ENCODE results near the gene RUNX1. TPM values are rescaled to one million over a fixed set of nuclear protein-coding genes. Genes with fewer than 3 reads are reported as not detected.
A peak's percentile ranks its signal among the peaks of the same experiment; 100 is the strongest.

Gene RUNX1
- total RNA-seq, 2 donors from 2014 or later: 23.0 to 25.8 TPM

DNA sequence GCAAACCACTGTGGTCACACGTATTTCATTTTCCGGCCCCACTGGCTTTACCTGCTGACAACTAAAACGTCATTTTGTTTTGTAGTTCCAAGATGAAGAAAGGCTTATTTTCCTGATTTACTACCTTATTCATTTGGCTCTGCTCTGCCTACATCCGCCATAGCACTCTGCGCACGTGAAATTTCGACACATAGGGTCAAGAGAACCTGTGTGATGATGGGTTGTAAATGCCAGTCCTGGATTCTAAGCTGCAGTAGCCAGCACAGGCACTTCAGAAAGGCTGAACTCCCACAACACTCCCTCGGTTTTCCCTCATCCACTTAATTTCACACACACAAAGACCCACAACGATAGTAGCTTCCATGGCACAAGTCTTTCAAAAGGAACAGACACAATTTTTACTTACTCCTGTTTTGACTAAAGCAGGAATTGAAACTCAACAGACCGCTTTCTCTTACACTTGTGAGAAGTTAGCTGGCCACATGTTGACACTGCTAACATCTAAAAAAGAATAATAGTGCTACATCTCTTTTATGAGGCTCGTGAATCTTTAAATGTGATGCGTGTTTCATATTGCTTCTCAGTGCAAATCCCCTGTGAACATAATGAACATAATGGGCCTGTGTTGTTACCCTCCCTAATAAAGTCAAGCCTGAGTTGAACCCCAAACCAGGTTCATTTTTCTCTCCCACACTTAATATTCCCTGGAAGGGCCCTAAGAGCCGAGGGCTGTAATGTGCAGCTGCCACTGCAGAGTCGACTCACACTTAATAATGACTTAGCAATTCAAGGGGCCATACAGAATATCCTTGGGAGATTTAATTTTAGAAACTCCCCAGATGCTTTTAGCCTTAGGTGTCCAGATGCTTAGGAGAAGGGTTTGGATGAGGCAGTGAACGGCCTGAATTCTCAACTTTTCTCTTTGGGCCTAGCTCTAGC lies 1.5 kb upstream of the RUNX1 start:
- 72% methylated on average over 15 of the region's 15 CpGs for WGBS
- TF ChIP-seq, protein P1, sequence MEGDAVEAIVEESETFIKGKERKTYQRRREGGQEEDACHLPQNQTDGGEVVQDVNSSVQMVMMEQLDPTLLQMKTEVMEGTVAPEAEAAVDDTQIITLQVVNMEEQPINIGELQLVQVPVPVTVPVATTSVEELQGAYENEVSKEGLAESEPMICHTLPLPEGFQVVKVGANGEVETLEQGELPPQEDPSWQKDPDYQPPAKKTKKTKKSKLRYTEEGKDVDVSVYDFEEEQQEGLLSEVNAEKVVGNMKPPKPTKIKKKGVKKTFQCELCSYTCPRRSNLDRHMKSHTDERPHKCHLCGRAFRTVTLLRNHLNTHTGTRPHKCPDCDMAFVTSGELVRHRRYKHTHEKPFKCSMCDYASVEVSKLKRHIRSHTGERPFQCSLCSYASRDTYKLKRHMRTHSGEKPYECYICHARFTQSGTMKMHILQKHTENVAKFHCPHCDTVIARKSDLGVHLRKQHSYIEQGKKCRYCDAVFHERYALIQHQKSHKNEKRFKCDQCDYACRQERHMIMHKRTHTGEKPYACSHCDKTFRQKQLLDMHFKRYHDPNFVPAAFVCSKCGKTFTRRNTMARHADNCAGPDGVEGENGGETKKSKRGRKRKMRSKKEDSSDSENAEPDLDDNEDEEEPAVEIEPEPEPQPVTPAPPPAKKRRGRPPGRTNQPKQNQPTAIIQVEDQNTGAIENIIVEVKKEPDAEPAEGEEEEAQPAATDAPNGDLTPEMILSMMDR (IDR thresholded peaks at IDR 0.05): no peak
- peak; percentile 30 for TF ChIP-seq POLR2AphosphoS5 (IDR thresholded peaks at IDR 0.05)
- Histone ChIP-seq H3K4me1 (replicated peaks) (peaks cover 3% of the 10 kb centered on the region), H3K9me3 (no peaks in the 10 kb centered on the region), H3K4me3 (no peak overlapping the region), H3K36me3 (no peaks in the 10 kb centered on the region), H3K27ac (no peak overlapping the region), H3K27me3 (replicated peaks; ENCODE audit: insufficient read depth) (no peaks in the 10 kb centered on the region)
- DNase-seq (ENCODE audit: low spot score): no peak
- intact Hi-C loops (cut with DNase I): loop anchor here (5.0 to 10.0 kb wide), 3 partner anchors 158 to 354 kb away; no protein-coding TSS in a partner anchor

DNA sequence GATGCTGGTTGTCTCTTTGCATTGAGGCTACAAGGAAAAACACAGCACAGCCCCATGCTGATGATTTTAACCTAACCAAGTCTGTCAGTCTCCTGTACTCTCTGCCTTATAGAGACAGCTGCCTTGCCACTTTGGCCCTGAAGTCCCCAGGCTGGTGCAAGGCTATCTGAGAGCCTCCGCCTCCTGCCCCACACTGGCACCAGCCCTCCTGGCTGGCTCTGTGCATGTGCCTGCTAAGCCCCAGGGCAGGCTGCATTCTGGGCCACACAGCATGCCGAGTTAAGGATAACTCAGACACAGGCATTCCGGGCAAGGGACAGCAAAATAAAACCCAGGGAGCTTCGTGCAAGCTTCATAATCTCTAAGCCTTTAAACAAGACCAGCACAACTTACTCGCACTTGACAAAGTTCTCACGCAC lies 910 bp downstream of the RUNX1 start:
- Histone ChIP-seq H3K27me3 (replicated peaks; ENCODE audit: insufficient read depth) (no peaks in the 10 kb centered on the region), H3K4me1 (replicated peaks) (peaks cover 3% of the 10 kb centered on the region), H3K27ac (no peak overlapping the region), H3K36me3 (no peaks in the 10 kb centered on the region), H3K4me3 (peak overlapping the region in 1 of 2 donors; percentile 0), H3K9me3 (no peaks in the 10 kb centered on the region)
- 75% methylated on average over 6 of the region's 6 CpGs for WGBS
- TF ChIP-seq, protein P1 (IDR thresholded peaks at IDR 0.05): no peak
- TF ChIP-seq POLR2AphosphoS5 (IDR thresholded peaks at IDR 0.05) (no peak), POLR2A (IDR thresholded peaks at IDR 0.05) (no peak)
- DNase-seq (ENCODE audit: low spot score): no peak
- intact Hi-C loops (cut with DNase I): no loop called here

DNA sequence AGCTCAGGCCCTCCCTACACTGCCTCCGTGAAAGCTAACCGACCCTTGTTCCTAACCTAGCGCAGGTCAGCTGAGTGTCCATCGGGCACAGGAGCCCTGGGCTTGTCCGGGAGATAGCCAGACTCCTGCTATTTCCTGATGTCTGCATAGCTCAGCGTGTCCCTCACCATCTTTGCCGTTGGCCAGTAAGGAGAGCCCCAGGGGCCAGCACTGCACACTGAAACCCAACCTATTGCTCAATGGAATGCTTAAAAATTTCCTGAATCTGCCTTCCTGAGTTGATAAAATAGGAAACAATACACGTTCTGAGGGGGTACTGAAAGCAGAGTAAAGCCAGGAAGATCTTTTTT lies 2.2 kb downstream of the RUNX1 start:
- WGBS: 49% methylated on average over 8 of the region's 8 CpGs
- intact Hi-C loops (cut with DNase I): no loop called here
- no peaks in the 10 kb centered on the region for H3K27me3 ChIP-seq (replicated peaks; ENCODE audit: insufficient read depth)
- no peaks in the 10 kb centered on the region for H3K9me3 ChIP-seq
- no peak for DNase-seq (ENCODE audit: low spot score)
- TF ChIP-seq, protein P1 (IDR thresholded peaks at IDR 0.05): no peak
- TF ChIP-seq POLR2A (IDR thresholded peaks at IDR 0.05): no peak
- no peak for TF ChIP-seq POLR2AphosphoS5 (IDR thresholded peaks at IDR 0.05)
- H3K4me3 ChIP-seq: no peak overlapping the region
- H3K36me3 ChIP-seq: no peaks in the 10 kb centered on the region
- no peak overlapping the region for H3K27ac ChIP-seq
- H3K4me1 ChIP-seq (replicated peaks): peaks cover 3% of the 10 kb centered on the region

DNA sequence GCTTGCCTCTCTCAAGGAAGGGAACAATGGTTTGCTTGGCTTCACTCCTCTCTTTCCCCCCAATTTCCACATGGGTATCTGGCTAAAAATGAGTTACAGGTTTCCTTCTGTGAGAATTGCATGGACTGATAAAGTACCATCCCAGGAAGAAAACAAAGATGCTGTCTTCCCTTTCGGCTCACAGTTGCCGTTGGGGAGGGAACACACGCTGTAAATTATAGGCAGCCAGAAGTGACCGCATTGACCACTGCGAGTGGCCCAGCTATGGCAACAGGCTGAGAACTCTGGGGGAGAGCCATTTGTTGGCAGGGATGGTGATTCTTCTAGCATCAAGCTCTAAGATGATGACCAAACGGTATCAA lies 2.9 kb downstream of the RUNX1 start:
- no peaks in the 10 kb centered on the region for H3K36me3 ChIP-seq
- H3K4me3 ChIP-seq: no peak overlapping the region
- no peak overlapping the region for H3K27ac ChIP-seq
- no peaks in the 10 kb centered on the region for H3K27me3 ChIP-seq (replicated peaks; ENCODE audit: insufficient read depth)
- no peak for DNase-seq (ENCODE audit: low spot score)
- intact Hi-C loops (cut with DNase I): no loop called here
- TF ChIP-seq, protein P1 (IDR thresholded peaks at IDR 0.05): no peak
- TF ChIP-seq POLR2AphosphoS5 (IDR thresholded peaks at IDR 0.05) (no peak), POLR2A (IDR thresholded peaks at IDR 0.05) (no peak)
- no peaks in the 10 kb centered on the region for H3K9me3 ChIP-seq
- WGBS: 72% methylated on average over 6 of the region's 6 CpGs
- peaks cover 3% of the 10 kb centered on the region for H3K4me1 ChIP-seq (replicated peaks)
